Upper lobe of left lung (tissue), 4 donors: Measurements from ENCODE around the gene RFWD3.

Experiments used
- CTCF ChIP-seq, 6 experiments: fragments of 450-650 bp in 4 of 6; fragments of 200-600 bp in 2 of 6; sonication (generic) in 2 of 6; IDR thresholded peaks; one replicate each; pipeline ENCODE4 v1.5.1; 2016 to 2019; ENCODE audit warnings: antibody characterized with exemption in 6 of 6
- POLR2A ChIP-seq, 4 donors: fragments of 450-650 bp; IDR thresholded peaks; one replicate each; pipeline ENCODE4 v1.5.1; 2016 to 2017; ENCODE audit warnings: antibody characterized with exemption in 4 of 4, mild to moderate bottlenecking in 2 of 4

GRCh38 chr16:74585846-74586443 is 80.7 kb downstream of the RFWD3 start:
- TF ChIP-seq CTCF (IDR thresholded peaks at IDR 0.05) (no peak), POLR2A (IDR thresholded peaks at IDR 0.05) (no peak)
